Breast epithelium (tissue), 4 donors: ENCODE measurements around the gene PEX10. TPM values are rescaled to one million over a fixed set of nuclear protein-coding genes. Genes with fewer than 3 reads are reported as not detected.

Source experiments
- DNase-seq, 2 donors: peaks; one replicate each; pipeline ENCODE4 v3.0.0-alpha.2; 2019; ENCODE audit warnings: low spot score in 2 of 2
- H3K27ac ChIP-seq, 2 donors: fragments of 200-600 bp; sonication (generic) in 1 of 2; one replicate each; pipeline ENCODE4 v1.5.1; 2016 to 2019; ENCODE audit warnings: mild to moderate bottlenecking in 1 of 2
- H3K27me3 ChIP-seq, 2 donors: fragments of 200-600 bp; sonication (generic) in 1 of 2; one replicate each; pipeline versions ENCODE4 v1.5.1 to v1.6.0; 2017 to 2019; ENCODE audit warnings: control low read depth in 1 of 2, mild to moderate bottlenecking in 1 of 2
- H3K36me3 ChIP-seq: fragments of 200-600 bp; one replicate; pipeline ENCODE4 v1.5.1; 2019
- H3K4me1 ChIP-seq, 2 donors: fragments of 200-600 bp; sonication (generic); one replicate each; pipeline ENCODE4 v1.5.1; 2016 to 2019; ENCODE audit warnings: control low read depth in 1 of 2
- H3K4me3 ChIP-seq, 3 donors: fragments of 200-600 bp; sonication (generic); 1 replicate in 2 of 3; 2 replicates in 1 of 3; pipeline ENCODE4 v1.5.1; 2016 to 2019; ENCODE audit warnings: mild to moderate bottlenecking in 3 of 3, moderate library complexity in 2 of 3
- H3K9me3 ChIP-seq, 2 donors: fragments of 200-600 bp; sonication (generic) in 1 of 2; one replicate each; pipeline ENCODE4 v1.5.1; 2016 to 2019; ENCODE audit warnings: control low read depth in 1 of 2
- CTCF ChIP-seq, 3 donors: fragments of 450-650 bp; IDR thresholded peaks; one replicate each; pipeline ENCODE4 v1.5.1; 2016 to 2017; ENCODE audit warnings: antibody characterized with exemption in 3 of 3, mild to moderate bottlenecking in 3 of 3, moderate library complexity in 3 of 3
- POLR2A ChIP-seq: fragments of 450-650 bp; IDR thresholded peaks from one replicate; pipeline ENCODE4 v1.6.1; 2016; ENCODE audit warnings: antibody characterized with exemption, mild to moderate bottlenecking, moderate library complexity
- POLR2AphosphoS5 ChIP-seq, 3 donors: sonication (generic); formaldehyde crosslinking; IDR thresholded peaks; one replicate each; pipeline ENCODE4 v1.6.1; 2017; ENCODE audit warnings: antibody characterized with exemption in 3 of 3
- intact Hi-C: fragments of 100-400 bp; cut with DNase I; formaldehyde crosslinking; loops from one replicate; pipeline ENCODE4 v1.15.1; 2023; ENCODE audit warnings: low total_unique reads
- total RNA-seq, 3 donors: library from RNA; depleted of rRNA; stranded (reverse); fragments of >200 nt; gene quantifications; one replicate each; pipeline ENCODE4 v1.1.0, GENCODE V29; 2016

The PEX10 gene
- total RNA-seq, 3 donors from 2014 or later: 23.3 to 37.4 (median 24.1) TPM

- intact Hi-C loops: no loop called here
- peaks cover 0 to 57% of the 10 kb centered on the region in 2 donors for H3K27me3 ChIP-seq
These were observed 40.0 kb upstream of the PEX10 start for GRCh38 chr1:2452201-2452931.

GRCh38 chr1:2451741-2452140 is 39.4 kb upstream of the PEX10 start:
- intact Hi-C loops: no loop called here
- DNase-seq: no peak
- Histone ChIP-seq H3K27me3 (peaks cover 0 to 53% of the 10 kb centered on the region in 2 donors), H3K4me3 (no peak overlapping the region), H3K27ac (no peak overlapping the region), H3K9me3 (no peaks in the 10 kb centered on the region), H3K4me1 (no peaks in the 10 kb centered on the region), H3K36me3 (no peaks in the 10 kb centered on the region)
- TF ChIP-seq CTCF (IDR thresholded peaks at IDR 0.05) (no peak), POLR2A (no peak), POLR2AphosphoS5 (IDR thresholded peaks at IDR 0.05) (no peak)

More at GRCh38 chr1:2452201-2452931, 40.0 kb upstream of the PEX10 start:
- H3K36me3 ChIP-seq: no peaks in the 10 kb centered on the region
- H3K9me3 ChIP-seq: no peaks in the 10 kb centered on the region
- TF ChIP-seq POLR2AphosphoS5 (IDR thresholded peaks at IDR 0.05) (no peak), POLR2A (no peak), CTCF (IDR thresholded peaks at IDR 0.05) (no peak)
- no peaks in the 10 kb centered on the region for H3K4me1 ChIP-seq
- no peak overlapping the region for H3K4me3 ChIP-seq
- no peak for DNase-seq
- H3K27ac ChIP-seq: no peak overlapping the region

GRCh38 chr1:2449636-2450454 is 37.5 kb upstream of the PEX10 start:
- Histone ChIP-seq H3K4me1 (no peaks in the 10 kb centered on the region), H3K27me3 (peaks cover 0 to 42% of the 10 kb centered on the region in 2 donors), H3K27ac (no peak overlapping the region), H3K36me3 (no peaks in the 10 kb centered on the region), H3K4me3 (no peak overlapping the region), H3K9me3 (no peaks in the 10 kb centered on the region)
- intact Hi-C loops: no loop called here
- no peak for DNase-seq
- TF ChIP-seq POLR2AphosphoS5 (IDR thresholded peaks at IDR 0.05) (no peak), CTCF (IDR thresholded peaks at IDR 0.05) (no peak), POLR2A (no peak)

GRCh38 chr1:2448098-2448445 is 35.7 kb upstream of the PEX10 start:
- intact Hi-C loops: no loop called here
- Histone ChIP-seq H3K27ac (no peak overlapping the region), H3K36me3 (no peaks in the 10 kb centered on the region), H3K4me3 (no peak overlapping the region), H3K9me3 (no peaks in the 10 kb centered on the region), H3K27me3 (peaks cover 4 to 41% of the 10 kb centered on the region in 2 donors), H3K4me1 (no peaks in the 10 kb centered on the region)
- DNase-seq: no peak
- TF ChIP-seq CTCF (IDR thresholded peaks at IDR 0.05): no peak
- no peak for TF ChIP-seq POLR2AphosphoS5 (IDR thresholded peaks at IDR 0.05)
- TF ChIP-seq POLR2A: no peak
